Panc1 (cell line): ENCODE measurements around the gene IPO4. TPM values are rescaled to one million over a fixed set of nuclear protein-coding genes. Genes with fewer than 3 reads are reported as not detected.

Source experiments
- ATAC-seq: fragments of 200-7000 bp; cut with Tn5 transposase; 2 replicates; pipeline ENCODE4 v1.9.1; 2020; ENCODE audit warnings: mild to moderate bottlenecking, moderate library complexity
- BruUV-seq: library from RNA; stranded (reverse); fragments of 400-500 nt; replicated peaks from 2 replicates; lab custom pipeline; 2021; lab: Mats Ljungman, UMichigan
- CTCF ChIA-PET: fragments of 300-600 bp; sonication (Branson Sonifier 250); formaldehyde crosslinking; loops from one replicate; lab custom pipeline; 2022; ENCODE audit warnings: antibody characterized with exemption; lab: Charles Lee
- POLR2A ChIA-PET: fragments of 300-600 bp; sonication (Branson Sonifier 250); formaldehyde crosslinking; loops from one replicate; lab custom pipeline; 2022; ENCODE audit warnings: antibody characterized with exemption; lab: Charles Lee
- DNase-seq: peaks from one replicate; pipeline ENCODE4 v3.0.0-alpha.2; 2010; ENCODE audit warnings: low read depth, low spot score
- H3K27ac ChIP-seq: 2 replicates; pipeline ENCODE4 v1.5.1; 2011; ENCODE audit warnings: mild to moderate bottlenecking, low read length, inconsistent platforms
- H3K27me3 ChIP-seq: fragments of 200-500 bp; sonication (Bioruptor generic); 2 replicates; pipeline ENCODE4 v1.6.0; 2014; ENCODE audit warnings: low read length, inconsistent platforms; ENCODE audit not compliant: control insufficient read depth, insufficient read depth
- H3K36me3 ChIP-seq: fragments of 200-500 bp; sonication (Bioruptor generic); 2 replicates; pipeline ENCODE4 v1.5.1; 2014; ENCODE audit warnings: inconsistent platforms, mild to moderate bottlenecking, low read length, moderate library complexity; ENCODE audit not compliant: control insufficient read depth, insufficient read depth
- H3K4me1 ChIP-seq: 2 replicates; pipeline ENCODE4 v1.5.1; 2011; ENCODE audit warnings: inconsistent platforms, mild to moderate bottlenecking, low read length, moderate library complexity; ENCODE audit not compliant: control insufficient read depth, insufficient read depth
- H3K4me3 ChIP-seq, 2 experiments: 2 replicates each; pipeline ENCODE4 v1.5.1; 2011 to 2012; ENCODE audit warnings: low read depth in 2 of 2, low read length in 2 of 2, mild to moderate bottlenecking in 2 of 2, inconsistent platforms in 1 of 2, moderate library complexity in 1 of 2
- H3K9me3 ChIP-seq: fragments of 200-500 bp; sonication (Bioruptor generic); 2 replicates; pipeline ENCODE4 v1.5.1; 2014; ENCODE audit warnings: low read depth, mild to moderate bottlenecking, inconsistent platforms, low read length, moderate library complexity; ENCODE audit not compliant: control insufficient read depth, insufficient read depth
- CTCF ChIP-seq: fragments of 450-650 bp; IDR thresholded peaks from 2 replicates; pipeline ENCODE4 v1.5.1; 2017; ENCODE audit warnings: mild to moderate bottlenecking
- POLR2AphosphoS5 ChIP-seq: IDR thresholded peaks from 2 replicates; pipeline ENCODE4 v1.6.1; 2012; ENCODE audit warnings: mild to moderate bottlenecking, low read depth, low read length, moderate library complexity
- REST ChIP-seq, 2 experiments: IDR thresholded peaks; 2 replicates each; pipeline ENCODE4 v1.6.1; 2011 to 2012; ENCODE audit warnings: low read depth in 2 of 2, control low read depth in 1 of 2, low read length in 1 of 2, mild to moderate bottlenecking in 1 of 2, moderate library complexity in 1 of 2; ENCODE audit not compliant: insufficient read depth in 1 of 2
- SIN3A ChIP-seq: IDR thresholded peaks from 2 replicates; pipeline ENCODE4 v1.6.1; 2012; ENCODE audit warnings: low read depth, mild to moderate bottlenecking, low read length, moderate library complexity, borderline replicate concordance; ENCODE audit not compliant: insufficient read depth
- TCF7L2 ChIP-seq: IDR thresholded peaks from 2 replicates; pipeline ENCODE4 v1.6.1; 2011; ENCODE audit warnings: mild to moderate bottlenecking, low read depth, low read length, inconsistent platforms
- in situ Hi-C: cut with HindIII; loops from 2 replicates; pipeline ENCODE4 v1.10.0; 2016; ENCODE audit warnings: low sequenced_read_pairs, low pct_unique_long_range_greater_than_20kb
- intact Hi-C: fragments of 100-400 bp; cut with micrococcal nuclease; formaldehyde crosslinking; loops from one replicate; pipeline ENCODE4 v1.10.0; 2022; ENCODE audit not compliant: unreplicated experiment
- total RNA-seq: library from RNA; stranded (reverse); gene quantifications from one replicate; pipeline ENCODE4 v1.2.1, GENCODE V29; 2021; ENCODE audit not compliant: unreplicated experiment

IPO4 gene
- total RNA-seq, 1 experiment from 2014 or later, result 103 TPM

GRCh38 chr14:24233538-24233866 is 44.9 kb upstream of the IPO4 start:
- Histone ChIP-seq H3K4me3 (peak overlapping the region; percentile 87 to 89), H3K36me3 (peaks cover 8% of the 10 kb centered on the region), H3K9me3 (no peaks in the 10 kb centered on the region), H3K4me1 (peaks cover 18% of the 10 kb centered on the region), H3K27me3 (no peaks in the 10 kb centered on the region), H3K27ac (peak overlapping the region; percentile 96)
- intact Hi-C loops (no loop called here), in situ Hi-C loops (no loop called here)
- CTCF ChIA-PET, result no interaction called here
- no TSS peak for BruUV-seq
- POLR2A ChIA-PET, result no interaction called here
- DNase-seq, result no peak
- no peak for ATAC-seq
- TF ChIP-seq REST (IDR thresholded peaks at IDR 0.05; ENCODE audit: insufficient read depth in 1 of 2, low read depth in 2 of 2, low read length in 1 of 2), result no peak
- TF ChIP-seq TCF7L2, result no peak
- TF ChIP-seq CTCF, result no peak
- no peak for TF ChIP-seq SIN3A
- no peak for TF ChIP-seq POLR2AphosphoS5

GRCh38 chr14:24232645-24233537 is 44.3 kb upstream of the IPO4 start, which contains the start of gene GMPR2:
GMPR2 (plus strand) TSS chr14:24232929; CDS start chr14:24233254, 325 bp downstream.
- intact Hi-C loops (no loop called here), in situ Hi-C loops (no loop called here)
- Histone ChIP-seq H3K4me3 (peak within 1 kb of the TSS; percentile 87 to 89), H3K9me3 (no peaks in the 10 kb centered on the region), H3K4me1 (peaks cover 18% of the 10 kb centered on the region), H3K36me3 (peaks cover 8% of the 10 kb centered on the region), H3K27ac (peak within 1 kb of the TSS; percentile 96), H3K27me3 (no peaks in the 10 kb centered on the region)
- ChIA-PET CTCF (no interaction called here), POLR2A (no interaction called here)
- TF ChIP-seq REST (IDR thresholded peaks at IDR 0.05; ENCODE audit: insufficient read depth in 1 of 2, low read depth in 2 of 2, low read length in 1 of 2) (no peak), SIN3A (0 out of 2 replicates have a peak, but pooled peaks have one; percentile 14), POLR2AphosphoS5 (no peak), TCF7L2 (no peak), CTCF (no peak)
- ATAC-seq, result peak; percentile 79
- BruUV-seq, result TSS peak; percentile 79
- DNase-seq, result no peak
